ENCODE measurements around the gene SLC5A6.

DNA sequence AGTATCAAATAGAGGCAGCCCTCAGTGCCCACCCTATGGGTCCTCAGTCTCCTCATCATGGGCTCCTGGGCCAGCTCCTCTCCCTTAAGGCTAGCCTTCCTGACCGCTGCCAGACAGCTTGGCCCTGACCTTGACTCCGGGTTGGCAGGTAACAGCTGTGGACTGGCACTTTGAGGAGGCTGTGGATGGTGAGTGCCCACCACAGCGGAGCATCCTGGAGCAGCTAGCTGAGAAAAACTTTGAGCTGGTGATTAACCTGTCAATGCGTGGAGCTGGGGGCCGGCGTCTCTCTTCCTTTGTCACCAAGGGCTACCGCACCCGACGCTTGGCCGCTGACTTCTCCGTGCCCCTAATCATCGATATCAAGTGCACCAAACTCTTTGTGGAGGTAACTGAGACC, 24.1 kb upstream of the SLC5A6 start:
- TF ChIP-seq, protein P1, sequence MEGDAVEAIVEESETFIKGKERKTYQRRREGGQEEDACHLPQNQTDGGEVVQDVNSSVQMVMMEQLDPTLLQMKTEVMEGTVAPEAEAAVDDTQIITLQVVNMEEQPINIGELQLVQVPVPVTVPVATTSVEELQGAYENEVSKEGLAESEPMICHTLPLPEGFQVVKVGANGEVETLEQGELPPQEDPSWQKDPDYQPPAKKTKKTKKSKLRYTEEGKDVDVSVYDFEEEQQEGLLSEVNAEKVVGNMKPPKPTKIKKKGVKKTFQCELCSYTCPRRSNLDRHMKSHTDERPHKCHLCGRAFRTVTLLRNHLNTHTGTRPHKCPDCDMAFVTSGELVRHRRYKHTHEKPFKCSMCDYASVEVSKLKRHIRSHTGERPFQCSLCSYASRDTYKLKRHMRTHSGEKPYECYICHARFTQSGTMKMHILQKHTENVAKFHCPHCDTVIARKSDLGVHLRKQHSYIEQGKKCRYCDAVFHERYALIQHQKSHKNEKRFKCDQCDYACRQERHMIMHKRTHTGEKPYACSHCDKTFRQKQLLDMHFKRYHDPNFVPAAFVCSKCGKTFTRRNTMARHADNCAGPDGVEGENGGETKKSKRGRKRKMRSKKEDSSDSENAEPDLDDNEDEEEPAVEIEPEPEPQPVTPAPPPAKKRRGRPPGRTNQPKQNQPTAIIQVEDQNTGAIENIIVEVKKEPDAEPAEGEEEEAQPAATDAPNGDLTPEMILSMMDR (IDR thresholded peaks at IDR 0.05) = no peak
- no peak for TF ChIP-seq EZH2 (IDR thresholded peaks at IDR 0.05; ENCODE audit: borderline replicate concordance, insufficient read depth, low read depth, low read length, poor library complexity, severe bottlenecking)

All from B cell (primary cell).